ENCODE results near the gene SGSM2.

SGSM2 gene

GRCh38 chr17:2319051-2319450 is 18.2 kb upstream of the SGSM2 start:
- TF ChIP-seq CTCF (IDR thresholded peaks at IDR 0.05; ENCODE audit: low read depth, low read length): no peak
- no peak for DNase-seq (ENCODE audit: extremely low read depth, low read depth)

DNA sequence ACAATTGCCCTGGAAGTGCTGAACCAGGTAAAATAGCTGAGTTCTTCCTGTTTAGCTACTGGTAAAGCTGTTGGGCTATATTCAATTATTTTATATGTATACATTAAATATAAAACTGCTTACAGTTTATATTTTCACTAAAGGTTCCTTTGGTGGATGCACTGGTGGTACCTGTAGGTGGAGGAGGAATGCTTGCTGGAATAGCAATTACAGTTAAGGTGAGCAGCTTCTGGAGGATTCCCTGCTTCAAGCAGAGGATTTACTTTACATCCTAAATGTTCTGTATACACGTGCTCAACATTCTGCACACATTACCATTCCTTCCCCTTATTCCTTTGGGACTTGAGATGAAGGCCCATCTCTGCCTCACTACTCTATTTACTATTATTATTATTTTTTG is 15.9 kb upstream of the SGSM2 start:
- no peak for DNase-seq (ENCODE audit: extremely low read depth, low read depth)
- TF ChIP-seq CTCF (IDR thresholded peaks at IDR 0.05; ENCODE audit: low read depth, low read length): no peak

DNA sequence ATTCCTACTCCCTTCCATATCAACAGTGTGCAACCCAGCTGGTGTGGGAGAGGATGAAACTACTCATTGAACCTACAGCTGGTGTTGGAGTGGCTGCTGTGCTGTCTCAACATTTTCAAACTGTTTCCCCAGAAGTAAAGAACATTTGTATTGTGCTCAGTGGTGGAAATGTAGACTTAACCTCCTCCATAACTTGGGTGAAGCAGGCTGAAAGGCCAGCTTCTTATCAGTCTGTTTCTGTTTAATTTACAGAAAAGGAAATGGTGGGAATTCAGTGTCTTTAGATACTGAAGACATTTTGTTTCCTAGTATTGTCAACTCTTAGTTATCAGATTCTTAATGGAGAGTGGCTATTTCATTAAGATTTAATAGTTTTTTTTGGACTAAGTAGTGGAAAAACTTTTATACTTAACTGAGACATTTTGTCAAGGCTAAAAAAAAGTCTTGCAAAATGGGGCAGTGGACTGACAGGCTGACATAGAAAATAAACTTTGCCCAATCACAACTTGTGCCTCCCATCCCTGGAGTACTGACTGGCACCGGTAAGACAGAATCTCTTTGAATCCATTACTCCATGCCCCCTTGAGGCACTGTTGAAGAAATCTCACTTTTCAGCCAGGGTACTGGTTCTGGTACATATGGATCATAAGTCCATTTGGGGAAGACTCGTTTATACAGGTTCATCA is 13.5 kb upstream of the SGSM2 start:
- no peak for DNase-seq (ENCODE audit: extremely low read depth, low read depth)

GRCh38 chr17:2331303-2331702 is 6.0 kb upstream of the SGSM2 start:
- no peak for TF ChIP-seq CTCF (IDR thresholded peaks at IDR 0.05; ENCODE audit: low read depth, low read length)
- DNase-seq (ENCODE audit: extremely low read depth, low read depth): no peak

More for the DNA sequence above, 13.5 kb upstream of the SGSM2 start:
- TF ChIP-seq CTCF (IDR thresholded peaks at IDR 0.05; ENCODE audit: low read depth, low read length): no peak

DNA sequence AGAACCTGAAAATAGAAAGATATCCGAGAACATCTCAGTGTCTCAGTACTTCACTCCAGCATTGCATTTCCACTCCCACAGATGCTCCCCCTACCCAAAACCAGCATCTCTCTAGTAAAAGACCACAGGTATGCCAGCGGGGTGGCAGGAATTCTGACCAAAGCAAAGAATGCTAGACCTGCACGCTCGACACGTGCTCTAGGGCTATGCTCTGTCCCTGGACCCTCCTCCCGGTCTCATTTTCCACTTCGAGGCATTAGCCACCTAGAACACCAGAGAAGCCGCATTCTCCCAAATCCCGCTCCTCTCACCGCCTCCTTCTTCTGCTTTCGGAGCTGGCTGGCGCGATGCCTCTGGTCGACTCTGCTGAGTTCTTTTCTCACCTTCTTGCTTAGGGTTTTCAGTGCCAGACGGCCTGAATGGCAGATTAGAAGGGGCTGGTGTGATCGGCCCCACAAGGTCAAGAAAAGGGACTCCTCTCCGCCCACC is 1.5 kb upstream of the SGSM2 start:
- DNase-seq (ENCODE audit: extremely low read depth, low read depth): no peak
- TF ChIP-seq CTCF (IDR thresholded peaks at IDR 0.05; ENCODE audit: low read depth, low read length): no peak

DNA sequence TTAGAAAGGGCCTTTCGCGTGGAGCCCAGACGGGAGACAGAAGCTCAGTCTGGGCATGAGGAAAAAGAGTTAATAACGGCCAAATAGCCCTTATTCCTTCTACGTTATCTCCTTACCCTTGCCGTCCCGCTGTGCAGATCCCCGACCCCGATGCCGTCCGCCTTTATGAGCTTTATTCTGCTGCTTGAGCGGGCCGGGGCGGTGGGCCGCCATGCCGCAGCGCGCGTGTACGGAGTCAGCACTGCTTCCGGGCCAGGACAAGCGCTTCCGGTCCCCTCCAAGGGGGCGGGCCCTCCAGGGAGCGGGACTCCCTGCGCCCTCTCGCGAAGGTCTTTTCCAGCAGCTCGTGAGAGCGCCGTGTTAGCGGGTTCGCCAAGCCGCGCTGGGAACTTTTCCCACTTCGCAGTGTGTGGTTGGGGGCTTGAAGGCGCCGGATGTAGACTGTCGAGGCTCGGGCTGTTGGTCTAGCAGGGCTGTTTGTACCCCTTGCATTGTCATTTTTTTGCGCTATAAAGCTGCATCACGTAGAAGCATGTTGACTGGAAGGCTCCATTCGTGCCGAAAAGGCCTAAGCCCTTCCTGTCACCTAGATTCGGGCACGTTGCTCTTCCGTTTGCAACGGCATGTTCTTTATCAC is 968 bp upstream of the SGSM2 start, which contains the start of gene TSR1:
Gene TSR1 (minus strand): TSS at position 243 of the 637 bp plus-strand sequence. CDS start 30 bp downstream, at position 213.
- TF ChIP-seq CTCF (IDR thresholded peaks at IDR 0.05; ENCODE audit: low read depth, low read length): peak; percentile 45
- peak; percentile 67 for DNase-seq (ENCODE audit: extremely low read depth, low read depth)
